GDM1 (cell line): Measurements from ENCODE around the gene UBE2D2.

ENCODE experiments used
- DNase-seq: peaks from one replicate; lab custom pipeline; 2025; lab: John Stamatoyannopoulos, UW

Gene UBE2D2

GRCh38 chr5:139648205-139649081 lies 87.3 kb downstream of the UBE2D2 start, which contains the start of gene CXXC5:
CXXC5 (plus strand) TSS chr5:139648349; CDS start chr5:139680524, 32,175 bp downstream.
- DNase-seq, result peak; percentile 84

- peak; percentile 29 for DNase-seq
These were observed 88.2 kb downstream of the UBE2D2 start for GRCh38 chr5:139649082-139649991.

GRCh38 chr5:139650031-139650688 lies 89.0 kb downstream of the UBE2D2 start:
- DNase-seq, result no peak

- no peak for DNase-seq
These were observed 89.5 kb downstream of the UBE2D2 start for GRCh38 chr5:139650689-139651042.

GRCh38 chr5:139651043-139651834 lies 90.1 kb downstream of the UBE2D2 start:
- DNase-seq, result no peak

GRCh38 chr5:139651853-139652787 lies 91.0 kb downstream of the UBE2D2 start:
- no peak for DNase-seq

GRCh38 chr5:139652788-139653241 lies 91.7 kb downstream of the UBE2D2 start:
- no peak for DNase-seq

- no peak for DNase-seq
These were observed 92.5 kb downstream of the UBE2D2 start for GRCh38 chr5:139653616-139654015.

- no peak for DNase-seq
These were observed 93.3 kb downstream of the UBE2D2 start for GRCh38 chr5:139654464-139654863.

- DNase-seq, result no peak
These were observed 93.8 kb downstream of the UBE2D2 start for GRCh38 chr5:139654871-139655491.

- no peak for DNase-seq
These were observed 94.7 kb downstream of the UBE2D2 start for GRCh38 chr5:139655727-139656271.

- peak; percentile 84 for DNase-seq
These were observed 96.5 kb downstream of the UBE2D2 start for GRCh38 chr5:139657363-139658321.

GRCh38 chr5:139658501-139658927 lies 97.4 kb downstream of the UBE2D2 start:
- DNase-seq, result no peak

- no peak for DNase-seq
These were observed 98.0 kb downstream of the UBE2D2 start for GRCh38 chr5:139658928-139659667.

- no peak for DNase-seq
These were observed 98.6 kb downstream of the UBE2D2 start for GRCh38 chr5:139659695-139660101.

- peak; percentile 30 for DNase-seq
These were observed 99.2 kb downstream of the UBE2D2 start for GRCh38 chr5:139660105-139660922.
